T-helper 2 cell treated with Interferon-gamma antibody and Interleukin-4, amounts not matched to agents 5 μg/mL and 100 μg/mL, for 36 hours (primary cell): ENCODE data around the gene FGF6.

ENCODE experiments used
- DNase-seq: peaks from one replicate; pipeline ENCODE4 v3.0.0; 2021; ENCODE audit warnings: low spot score
- H3K27ac Mint-ChIP-seq: one replicate; pipeline ENCODE4 v1.8.0; 2021; ENCODE audit warnings: mild to moderate bottlenecking, mixed read lengths
- H3K27me3 Mint-ChIP-seq: one replicate; pipeline ENCODE4 v1.8.0; 2021; ENCODE audit warnings: low read depth, mixed read lengths
- H3K36me3 Mint-ChIP-seq: one replicate; pipeline ENCODE4 v1.8.0; 2021; ENCODE audit warnings: low read depth, mixed read lengths
- H3K4me1 Mint-ChIP-seq: one replicate; pipeline ENCODE4 v1.8.0; 2021; ENCODE audit warnings: low read depth, mixed read lengths
- H3K4me3 Mint-ChIP-seq: one replicate; pipeline ENCODE4 v1.8.0; 2022; ENCODE audit warnings: mild to moderate bottlenecking, moderate library complexity, mixed read lengths
- H3K9me3 Mint-ChIP-seq: one replicate; pipeline ENCODE4 v1.8.0; 2021; ENCODE audit warnings: mixed read lengths

FGF6 gene, protein sequence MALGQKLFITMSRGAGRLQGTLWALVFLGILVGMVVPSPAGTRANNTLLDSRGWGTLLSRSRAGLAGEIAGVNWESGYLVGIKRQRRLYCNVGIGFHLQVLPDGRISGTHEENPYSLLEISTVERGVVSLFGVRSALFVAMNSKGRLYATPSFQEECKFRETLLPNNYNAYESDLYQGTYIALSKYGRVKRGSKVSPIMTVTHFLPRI

DNA sequence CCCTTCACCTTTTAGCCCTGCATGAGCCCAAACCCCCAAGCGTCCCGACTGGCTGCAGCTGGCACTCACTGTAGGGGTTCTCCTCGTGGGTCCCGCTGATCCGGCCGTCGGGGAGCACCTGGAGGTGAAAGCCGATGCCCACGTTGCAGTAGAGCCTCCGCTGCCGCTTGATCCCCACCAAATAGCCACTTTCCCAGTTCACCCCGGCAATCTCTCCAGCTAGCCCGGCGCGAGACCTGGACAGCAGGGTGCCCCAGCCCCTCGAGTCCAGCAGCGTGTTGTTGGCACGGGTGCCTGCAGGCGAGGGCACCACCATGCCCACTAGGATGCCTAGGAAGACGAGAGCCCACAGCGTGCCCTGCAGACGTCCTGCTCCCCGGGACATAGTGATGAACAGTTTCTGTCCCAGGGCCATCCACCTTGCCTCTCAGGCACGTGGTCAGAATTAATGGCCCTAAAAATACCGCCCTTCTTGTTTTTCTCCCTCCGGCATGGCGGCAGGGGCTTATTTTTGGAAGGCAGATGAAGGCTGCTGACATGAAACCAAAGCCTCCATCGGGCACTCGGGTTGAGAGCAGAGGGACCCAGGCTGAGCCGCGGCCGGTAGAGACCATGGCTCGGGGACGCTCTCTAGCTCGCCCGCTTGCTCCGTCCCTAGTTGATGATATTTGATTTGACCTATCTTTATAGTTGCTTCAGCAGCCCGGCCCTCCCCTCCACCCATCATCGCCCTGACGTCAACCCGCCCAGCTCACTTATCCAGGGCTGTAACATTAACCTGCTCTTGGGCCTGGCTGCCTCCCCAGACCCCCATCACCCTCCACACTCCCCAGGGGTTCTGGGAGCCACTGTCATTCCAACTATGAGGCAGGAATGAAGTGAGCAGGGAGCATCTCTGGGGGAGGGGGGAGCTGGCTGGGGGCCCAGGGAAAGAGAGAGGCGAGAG is at the start of gene FGF6:
Gene FGF6, minus strand, starts transcription at position 660 of the 946 bp plus-strand sequence. Its CDS starts 245 bp downstream, at position 415.
- Mint-ChIP-seq H3K27ac (no peak within 1 kb of the TSS), H3K27me3 (peaks cover 24% of the 10 kb centered on the region), H3K36me3 (no peaks in the 10 kb centered on the region), H3K4me1 (no peaks in the 10 kb centered on the region), H3K4me3 (no peak within 1 kb of the TSS), H3K9me3 (no peaks in the 10 kb centered on the region)
- DNase-seq = no peak

DNA sequence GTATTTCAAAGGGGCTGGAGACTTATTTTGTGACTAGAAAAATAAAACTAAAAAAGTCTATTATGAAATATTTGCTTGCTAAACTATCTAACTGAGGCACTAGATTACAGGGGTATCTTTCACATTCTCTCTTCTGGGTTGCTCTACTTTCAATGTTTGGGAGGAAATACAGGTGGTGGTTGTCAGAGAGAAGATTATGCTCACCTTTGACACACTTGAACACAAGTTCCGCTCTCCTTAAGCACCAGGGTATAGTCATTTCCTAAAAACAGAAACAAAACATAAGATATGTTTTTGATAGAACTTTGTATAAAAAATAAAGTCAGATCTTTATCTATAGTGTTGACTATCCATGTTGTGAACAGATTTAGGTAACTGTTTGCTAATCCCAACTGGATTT is 45.4 kb upstream of the FGF6 start:
- Mint-ChIP-seq H3K4me1 (peaks cover 3% of the 10 kb centered on the region), H3K9me3 (no peaks in the 10 kb centered on the region), H3K36me3 (peaks cover 24% of the 10 kb centered on the region), H3K4me3 (no peak overlapping the region), H3K27ac (no peak overlapping the region), H3K27me3 (no peaks in the 10 kb centered on the region)
- no peak for DNase-seq

DNA sequence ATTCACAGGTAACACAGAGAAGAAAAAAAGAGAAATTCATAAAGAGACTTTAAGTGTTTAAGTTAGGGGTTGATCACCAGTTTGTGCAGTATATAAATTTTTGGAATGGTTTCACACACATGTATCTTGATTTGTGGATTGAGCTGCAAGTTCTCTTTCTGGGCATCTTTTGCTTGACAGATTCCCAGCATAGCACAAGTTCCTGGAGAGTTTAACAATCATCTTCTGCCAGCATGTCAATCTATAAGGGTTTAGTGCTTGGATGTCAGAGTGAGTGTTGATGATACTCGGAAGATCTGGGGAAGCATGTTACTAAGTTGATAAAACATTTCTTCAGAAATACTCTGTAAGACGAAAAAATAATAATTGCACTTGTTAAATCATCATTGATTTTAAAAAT is 43.9 kb upstream of the FGF6 start:
- no peak for DNase-seq
- Mint-ChIP-seq H3K27ac (no peak overlapping the region), H3K36me3 (peaks cover 20% of the 10 kb centered on the region), H3K4me1 (peaks cover 6% of the 10 kb centered on the region), H3K4me3 (no peak overlapping the region), H3K9me3 (no peaks in the 10 kb centered on the region), H3K27me3 (no peaks in the 10 kb centered on the region)

DNA sequence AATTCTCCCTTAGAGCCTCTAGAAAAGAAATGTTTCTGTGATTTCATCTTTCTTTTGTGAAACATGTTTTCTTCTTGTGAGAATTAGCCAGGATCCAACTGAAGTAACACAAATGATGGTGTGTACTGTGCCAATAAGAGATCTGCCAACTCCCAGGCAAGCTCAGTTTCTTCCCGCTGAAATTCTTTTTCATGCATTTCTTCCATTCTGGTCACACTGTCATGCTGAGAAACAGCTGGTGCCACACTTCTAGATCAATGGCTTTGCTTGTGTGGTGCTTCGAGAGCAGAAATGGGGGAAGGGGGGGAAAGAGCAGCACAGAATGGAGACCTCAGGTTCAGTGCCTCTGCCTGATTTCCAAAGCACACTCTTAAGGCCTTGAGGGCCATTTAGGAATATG is 41.4 kb upstream of the FGF6 start:
- DNase-seq = no peak
- Mint-ChIP-seq H3K27ac (no peak overlapping the region), H3K4me3 (no peak overlapping the region), H3K36me3 (peaks cover 13% of the 10 kb centered on the region), H3K4me1 (peaks cover 8% of the 10 kb centered on the region), H3K9me3 (no peaks in the 10 kb centered on the region), H3K27me3 (no peaks in the 10 kb centered on the region)

DNA sequence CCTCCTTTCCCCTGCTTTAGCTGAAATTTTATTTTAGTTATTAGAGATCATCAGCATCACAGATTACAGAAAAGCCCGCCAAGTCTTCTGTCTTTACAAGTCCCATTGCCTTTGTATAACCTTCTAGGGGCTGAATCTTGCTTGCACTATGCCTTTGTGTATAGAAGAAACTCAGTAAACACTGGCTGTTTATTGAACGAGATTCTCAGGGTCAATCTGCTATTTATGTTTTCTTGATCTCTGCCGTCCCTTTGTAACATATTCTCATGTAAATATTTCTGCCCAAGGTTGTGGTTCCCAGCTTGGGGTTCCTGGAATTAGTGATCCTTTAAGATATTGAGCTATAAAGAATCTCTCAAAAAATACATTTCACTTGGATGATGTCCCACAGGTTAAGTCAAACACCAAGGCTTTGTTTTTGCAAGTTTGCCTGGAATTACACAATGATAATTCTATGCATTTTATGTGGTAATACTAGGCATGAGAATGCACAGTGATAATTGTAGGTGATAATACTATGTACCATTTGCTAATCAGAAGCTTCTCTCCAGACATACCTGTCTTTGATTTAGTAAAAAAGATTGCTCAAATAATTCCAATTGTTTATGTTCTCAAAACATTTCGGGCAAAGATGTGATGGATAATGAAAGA is 40.6 kb upstream of the FGF6 start:
- peaks cover 13% of the 10 kb centered on the region for H3K36me3 Mint-ChIP-seq
- DNase-seq = no peak
- H3K27ac Mint-ChIP-seq = no peak overlapping the region
- no peaks in the 10 kb centered on the region for H3K9me3 Mint-ChIP-seq
- peaks cover 8% of the 10 kb centered on the region for H3K4me1 Mint-ChIP-seq
- H3K27me3 Mint-ChIP-seq = no peaks in the 10 kb centered on the region
- H3K4me3 Mint-ChIP-seq = no peak overlapping the region

DNA sequence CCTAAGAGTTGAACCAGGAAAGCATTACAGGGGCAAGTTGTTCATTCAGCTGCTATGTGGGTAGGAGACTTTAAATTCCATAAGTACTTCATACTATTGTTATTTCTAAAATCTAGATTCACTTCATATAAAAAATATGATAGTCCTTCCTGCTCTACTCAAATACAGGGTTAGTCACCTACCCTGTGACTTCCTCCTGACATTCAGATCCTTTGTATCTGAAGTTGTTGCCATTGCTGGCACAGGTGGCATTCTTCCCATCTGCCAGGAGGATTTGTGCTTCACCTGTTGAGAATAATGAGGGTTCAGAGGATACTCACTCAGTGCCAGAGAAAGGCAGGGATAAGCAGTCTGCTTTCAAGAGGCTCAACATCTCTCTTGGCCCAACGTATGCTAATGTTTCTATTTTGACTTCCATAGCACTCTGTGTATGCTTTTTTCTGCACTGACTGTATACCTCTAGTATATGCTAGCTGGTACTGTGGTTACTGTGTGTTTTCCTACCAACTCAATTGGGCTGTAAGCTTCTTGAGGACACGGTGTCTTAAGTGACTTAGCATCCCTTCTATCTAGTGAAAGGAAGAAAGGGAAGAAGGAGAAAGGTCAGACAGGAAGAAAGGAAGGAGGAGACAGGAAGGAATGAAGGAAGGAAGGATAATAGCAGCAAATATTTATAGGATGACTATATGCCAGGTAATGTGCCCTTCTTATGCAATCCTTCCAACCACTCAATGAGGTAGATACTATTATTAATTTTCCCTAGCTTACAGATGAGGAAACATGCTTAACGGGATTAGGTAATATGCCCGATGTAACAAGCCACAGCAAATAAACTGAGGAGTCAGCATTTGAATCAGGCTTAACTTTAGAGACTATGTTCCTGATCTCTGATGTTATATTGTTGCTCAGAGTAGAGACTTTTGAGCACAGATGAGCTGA is 38.5 kb upstream of the FGF6 start:
- Mint-ChIP-seq H3K36me3 (peaks cover 7% of the 10 kb centered on the region), H3K27ac (no peak overlapping the region), H3K27me3 (peaks cover 3% of the 10 kb centered on the region), H3K9me3 (peaks cover 12% of the 10 kb centered on the region), H3K4me3 (no peak overlapping the region), H3K4me1 (peaks cover 7% of the 10 kb centered on the region)
- no peak for DNase-seq

DNA sequence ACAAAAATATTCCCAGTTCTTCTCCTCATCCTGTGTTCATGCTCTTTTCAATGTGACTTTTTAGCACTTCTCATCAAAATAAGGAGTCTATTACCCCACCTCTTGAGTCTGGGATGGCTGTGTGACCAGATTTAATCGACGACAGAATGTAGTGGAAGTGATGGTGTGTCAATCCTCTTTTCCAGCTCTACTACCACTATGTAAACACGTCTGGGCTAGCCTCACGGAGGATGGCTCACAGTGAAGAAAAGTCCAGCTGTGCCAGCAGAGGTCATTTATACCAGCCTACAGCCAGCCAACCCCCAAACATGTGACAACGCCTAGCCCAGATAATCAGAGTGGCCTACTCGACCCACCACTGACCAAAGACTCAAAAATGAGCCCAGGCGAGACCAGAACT is 37.3 kb upstream of the FGF6 start:
- Mint-ChIP-seq H3K36me3 (peaks cover 4% of the 10 kb centered on the region), H3K27me3 (peaks cover 5% of the 10 kb centered on the region), H3K9me3 (peaks cover 20% of the 10 kb centered on the region), H3K4me1 (peaks cover 7% of the 10 kb centered on the region), H3K27ac (no peak overlapping the region), H3K4me3 (no peak overlapping the region)
- DNase-seq = no peak

DNA sequence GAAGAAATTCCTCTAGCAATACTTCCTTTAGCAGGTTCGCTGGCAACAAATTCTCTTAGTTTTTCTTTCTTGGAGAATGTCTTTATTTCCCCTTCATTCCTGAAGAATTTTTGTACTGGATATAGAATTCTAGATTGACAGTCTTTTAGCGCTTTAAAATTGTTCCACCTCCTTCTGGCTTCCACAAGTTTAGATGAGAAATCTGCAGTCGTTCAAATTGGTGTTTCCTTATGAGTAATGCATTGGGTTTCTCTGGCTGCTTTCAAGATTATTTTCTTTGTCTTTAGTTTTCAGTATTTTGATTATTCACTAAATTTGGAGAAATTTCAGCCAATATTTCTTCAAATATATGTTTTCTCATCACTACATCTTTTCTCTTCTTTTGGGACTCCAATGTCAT is 33.3 kb upstream of the FGF6 start:
- no peak for DNase-seq
- Mint-ChIP-seq H3K9me3 (peaks cover 26% of the 10 kb centered on the region), H3K27me3 (peaks cover 24% of the 10 kb centered on the region), H3K4me3 (no peak overlapping the region), H3K27ac (no peak overlapping the region), H3K4me1 (no peaks in the 10 kb centered on the region), H3K36me3 (peaks cover 2% of the 10 kb centered on the region)

DNA sequence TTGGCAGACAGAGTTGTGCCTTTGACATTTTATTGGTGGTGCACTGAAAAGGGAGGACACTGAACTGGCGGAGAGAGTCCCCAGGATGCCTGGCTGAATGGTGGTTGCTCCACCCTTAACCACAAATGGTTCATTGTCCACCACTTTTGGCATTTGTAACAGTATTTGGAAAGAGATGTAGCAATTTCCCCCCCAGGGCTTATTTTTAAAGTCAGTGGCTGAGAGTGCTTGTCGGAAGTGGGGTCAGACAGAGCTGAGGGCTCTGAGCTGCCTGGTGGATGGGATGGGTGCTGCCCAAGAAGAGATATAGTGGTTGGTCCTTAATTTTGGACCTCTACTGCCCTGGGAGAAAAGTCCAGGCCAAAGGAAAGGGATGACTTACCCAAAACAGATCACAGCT is 31.5 kb upstream of the FGF6 start:
- H3K27me3 Mint-ChIP-seq = peaks cover 30% of the 10 kb centered on the region
- H3K36me3 Mint-ChIP-seq = peaks cover 2% of the 10 kb centered on the region
- no peaks in the 10 kb centered on the region for H3K4me1 Mint-ChIP-seq
- no peak overlapping the region for H3K4me3 Mint-ChIP-seq
- DNase-seq = no peak
- H3K27ac Mint-ChIP-seq = no peak overlapping the region
- peaks cover 26% of the 10 kb centered on the region for H3K9me3 Mint-ChIP-seq

DNA sequence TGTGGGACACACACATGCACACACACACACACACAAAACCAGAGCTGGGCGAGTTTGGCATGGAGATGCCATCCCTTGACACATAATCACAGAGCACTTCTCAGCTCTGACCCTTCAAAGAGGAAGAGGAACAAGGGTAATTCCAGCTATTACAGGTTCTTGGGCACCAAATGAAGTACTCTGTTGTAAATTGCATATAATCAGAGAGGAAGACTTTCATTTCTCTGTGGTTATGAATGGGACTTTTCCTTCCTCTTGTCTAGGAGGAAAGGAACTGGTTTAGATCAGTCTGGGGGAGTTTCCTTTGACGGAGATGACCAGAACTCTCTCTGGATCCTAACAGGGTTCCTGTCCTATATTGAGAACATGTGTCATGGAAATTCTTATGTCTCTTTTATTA is 26.4 kb upstream of the FGF6 start:
- Mint-ChIP-seq H3K27ac (no peak overlapping the region), H3K27me3 (peaks cover 36% of the 10 kb centered on the region), H3K4me3 (no peak overlapping the region), H3K9me3 (no peaks in the 10 kb centered on the region), H3K4me1 (no peaks in the 10 kb centered on the region), H3K36me3 (no peaks in the 10 kb centered on the region)
- no peak for DNase-seq

DNA sequence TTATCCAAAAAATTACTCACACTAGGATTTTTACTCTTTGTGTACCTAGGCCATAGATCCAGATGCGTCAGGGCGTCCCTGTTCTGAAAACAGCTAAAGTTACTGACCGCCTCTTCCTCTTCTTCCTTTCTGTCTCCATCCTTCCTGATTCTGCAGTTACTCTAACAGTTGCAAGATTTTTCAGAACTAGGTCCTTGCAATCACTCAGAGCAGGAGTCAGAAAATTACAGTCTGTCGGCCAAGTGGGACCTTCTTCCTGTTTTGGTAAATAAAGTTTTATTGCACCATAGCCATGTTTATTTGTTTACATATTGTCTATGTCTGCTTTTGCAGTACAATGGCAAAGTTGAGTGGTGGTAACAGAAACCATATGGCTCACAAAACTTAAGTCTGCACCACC is 25.6 kb upstream of the FGF6 start:
- H3K36me3 Mint-ChIP-seq = no peaks in the 10 kb centered on the region
- H3K27ac Mint-ChIP-seq = no peak overlapping the region
- H3K4me3 Mint-ChIP-seq = no peak overlapping the region
- H3K27me3 Mint-ChIP-seq = peaks cover 34% of the 10 kb centered on the region
- no peak for DNase-seq
- H3K9me3 Mint-ChIP-seq = no peaks in the 10 kb centered on the region
- H3K4me1 Mint-ChIP-seq = no peaks in the 10 kb centered on the region

DNA sequence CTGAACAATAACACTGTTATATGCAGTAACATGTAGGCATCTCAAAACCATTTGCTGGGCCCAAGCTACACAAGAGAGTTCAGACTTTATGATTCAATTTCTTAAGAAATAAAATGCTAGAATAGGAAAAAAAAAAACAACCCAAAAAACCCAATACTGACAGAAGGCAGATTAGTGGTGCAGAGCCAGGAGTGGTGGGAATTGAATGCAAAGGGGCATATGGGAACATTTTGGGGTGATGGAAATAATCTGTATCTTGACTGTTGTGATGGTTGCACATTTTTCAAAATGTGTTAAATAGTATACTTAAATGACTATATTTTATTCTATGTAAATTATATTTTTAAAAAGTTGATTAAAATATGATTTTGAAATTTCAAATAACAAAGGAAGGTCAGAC is 23.4 kb upstream of the FGF6 start:
- Mint-ChIP-seq H3K27me3 (peaks cover 32% of the 10 kb centered on the region), H3K27ac (no peak overlapping the region), H3K36me3 (no peaks in the 10 kb centered on the region), H3K4me1 (no peaks in the 10 kb centered on the region), H3K4me3 (no peak overlapping the region), H3K9me3 (no peaks in the 10 kb centered on the region)
- no peak for DNase-seq

DNA sequence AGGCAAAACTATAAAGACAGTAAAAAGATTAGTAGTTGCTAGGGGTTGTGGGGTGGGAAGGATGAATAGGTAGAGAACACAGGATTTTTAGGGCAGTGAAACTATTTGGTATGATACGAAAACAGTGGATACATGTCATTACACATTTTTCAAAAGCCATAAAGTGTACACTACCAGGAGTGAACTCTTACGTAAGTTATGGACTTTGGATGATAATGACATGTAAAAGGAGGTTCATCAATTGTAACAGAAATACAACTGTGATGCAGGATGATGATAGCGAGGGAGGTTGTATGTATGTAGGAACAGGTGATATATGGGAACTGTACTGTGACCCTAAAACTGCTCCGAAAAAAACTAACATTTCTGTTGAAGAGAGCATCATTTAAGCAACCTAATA is 15.1 kb upstream of the FGF6 start:
- H3K27ac Mint-ChIP-seq = no peak overlapping the region
- peaks cover 39% of the 10 kb centered on the region for H3K27me3 Mint-ChIP-seq
- no peaks in the 10 kb centered on the region for H3K4me1 Mint-ChIP-seq
- H3K4me3 Mint-ChIP-seq = no peak overlapping the region
- H3K36me3 Mint-ChIP-seq = no peaks in the 10 kb centered on the region
- DNase-seq = no peak
- no peaks in the 10 kb centered on the region for H3K9me3 Mint-ChIP-seq
